IMR-90 (cell line): ENCODE data around the gene ELOVL2. TPM values are rescaled to one million over a fixed set of nuclear protein-coding genes. Genes with fewer than 3 reads are reported as not detected.

Experiments
- ATAC-seq: fragments of 200-7000 bp; cut with Tn5 transposase; 2 replicates; pipeline ENCODE4 v1.9.1; 2020; ENCODE audit warnings: low read depth, mild to moderate bottlenecking, moderate library complexity
- BruUV-seq: library from RNA; stranded (reverse); fragments of 400-500 nt; replicated peaks from 2 replicates; lab custom pipeline; 2021; lab: Mats Ljungman, UMichigan
- CTCF ChIA-PET: fragments of 300-600 bp; formaldehyde crosslinking; extraction: SDS; loops from one replicate; lab custom pipeline; 2021; ENCODE audit warnings: antibody characterized with exemption; lab: Yijun Ruan, JAX
- POLR2A ChIA-PET: fragments of 300-600 bp; sonication (Branson Sonifier 250); formaldehyde crosslinking; loops from one replicate; lab custom pipeline; 2022; ENCODE audit warnings: antibody characterized with exemption; ENCODE audit not compliant: unreplicated experiment; lab: Charles Lee
- DNase-seq: peaks from one replicate; pipeline ENCODE4 v3.0.0; 2013
- H2AFZ ChIP-seq: replicated peaks from 2 replicates; pipeline ENCODE3; 2013; ENCODE audit warnings: low read length, mild to moderate bottlenecking; ENCODE audit not compliant: poor library complexity
- H2AK5ac ChIP-seq: 2 replicates; pipeline ENCODE4 v1.6.1; 2013; ENCODE audit warnings: low read depth, low read length, inconsistent platforms
- H2AK9ac ChIP-seq: replicated peaks from 2 replicates; pipeline ENCODE3; 2013; ENCODE audit warnings: mild to moderate bottlenecking, low read depth, low read length, moderate library complexity; ENCODE audit not compliant: poor library complexity
- H2BK120ac ChIP-seq: 2 replicates; pipeline ENCODE4 v1.6.1; 2013; ENCODE audit warnings: low read depth, low read length, inconsistent platforms
- H2BK15ac ChIP-seq: 3 replicates; pipeline ENCODE4 v1.6.1; 2013; ENCODE audit warnings: low read depth, low read length, inconsistent platforms
- H2BK20ac ChIP-seq: 2 replicates; pipeline ENCODE4 v1.6.1; 2013; ENCODE audit warnings: low read depth, mild to moderate bottlenecking, inconsistent platforms, low read length, moderate library complexity
- H2BK5ac ChIP-seq: 2 replicates; pipeline ENCODE4 v1.6.1; 2013; ENCODE audit warnings: mild to moderate bottlenecking, low read depth, low read length, inconsistent platforms; ENCODE audit not compliant: poor library complexity, severe bottlenecking
- H3K14ac ChIP-seq: replicated peaks from 2 replicates; pipeline ENCODE4 v1.6.1; 2013; ENCODE audit warnings: low read depth, low read length, inconsistent platforms
- H3K18ac ChIP-seq: 2 replicates; pipeline ENCODE4 v1.6.1; 2013; ENCODE audit warnings: low read depth, low read length, control low read depth
- H3K23ac ChIP-seq: 2 replicates; pipeline ENCODE4 v1.6.1; 2013; ENCODE audit warnings: low read depth, low read length, inconsistent platforms
- H3K27ac ChIP-seq: 2 replicates; pipeline ENCODE4 v1.5.1; 2013; ENCODE audit warnings: mild to moderate bottlenecking, control low read depth, low read length; ENCODE audit not compliant: insufficient read depth
- H3K27me3 ChIP-seq: 2 replicates; pipeline ENCODE4 v1.6.1; 2013; ENCODE audit warnings: low read length; ENCODE audit not compliant: control insufficient read depth, insufficient read depth
- H3K36me3 ChIP-seq: 2 replicates; pipeline ENCODE4 v1.6.1; 2013; ENCODE audit warnings: low read length, mixed read lengths; ENCODE audit not compliant: control insufficient read depth, insufficient read depth
- H3K4ac ChIP-seq: 2 replicates; pipeline ENCODE4 v1.6.1; 2013; ENCODE audit warnings: low read depth, low read length, inconsistent platforms
- H3K4me1 ChIP-seq: 2 replicates; pipeline ENCODE4 v1.6.1; 2013; ENCODE audit warnings: low read length, mixed read lengths; ENCODE audit not compliant: control insufficient read depth, insufficient read depth
- H3K4me2 ChIP-seq: 2 replicates; pipeline ENCODE4 v1.6.1; 2013; ENCODE audit warnings: low read depth, mild to moderate bottlenecking, control low read depth, low read length, moderate library complexity
- H3K4me3 ChIP-seq: 2 replicates; pipeline ENCODE4 v1.5.1; 2013; ENCODE audit warnings: low read depth, mild to moderate bottlenecking, control low read depth, low read length, moderate library complexity; ENCODE audit not compliant: insufficient read depth
- H3K56ac ChIP-seq: 2 replicates; pipeline ENCODE4 v1.6.1; 2013; ENCODE audit warnings: low read length, inconsistent platforms; ENCODE audit not compliant: insufficient read depth; ENCODE audit errors: extremely low read depth
- H3K79me1 ChIP-seq, 2 experiments: 2 replicates each; pipeline ENCODE4 v1.6.1; 2013; ENCODE audit warnings: low read length in 2 of 2, inconsistent platforms in 1 of 2, low read depth in 1 of 2
- H3K9ac ChIP-seq: 2 replicates; pipeline ENCODE4 v1.6.1; 2013; ENCODE audit warnings: low read depth, low read length, control low read depth
- H3K9me1 ChIP-seq: 2 replicates; pipeline ENCODE4 v1.6.1; 2013; ENCODE audit warnings: low read length, inconsistent platforms; ENCODE audit not compliant: insufficient read depth
- H3K9me3 ChIP-seq: 2 replicates; pipeline ENCODE4 v1.6.1; 2013; ENCODE audit warnings: low read length; ENCODE audit not compliant: control insufficient read depth, insufficient read depth
- H4K20me1 ChIP-seq: 2 replicates; pipeline ENCODE4 v1.6.1; 2013; ENCODE audit warnings: low read length, inconsistent platforms; ENCODE audit not compliant: insufficient read depth
- H4K5ac ChIP-seq: 2 replicates; pipeline ENCODE4 v1.6.1; 2013; ENCODE audit warnings: mild to moderate bottlenecking, low read depth, low read length, control low read depth
- H4K8ac ChIP-seq, 2 experiments: 2 replicates each; pipeline ENCODE4 v1.6.1; 2013; ENCODE audit warnings: low read depth in 2 of 2, low read length in 2 of 2, control low read depth in 1 of 2, inconsistent platforms in 1 of 2
- H4K91ac ChIP-seq: 2 replicates; pipeline ENCODE4 v1.6.1; 2013; ENCODE audit warnings: low read depth, low read length, inconsistent platforms; ENCODE audit not compliant: insufficient read depth
- BHLHE40 ChIP-seq: fragments of 150-350 bp; IDR thresholded peaks from 2 replicates; pipeline ENCODE4 v1.6.1; 2016; ENCODE audit warnings: mild to moderate bottlenecking, low read depth, low read length
- CEBPB ChIP-seq: IDR thresholded peaks from 2 replicates; pipeline ENCODE4 v1.6.1; 2012; ENCODE audit warnings: low read depth, low read length, improper control_type of control experiment
- ELK1 ChIP-seq: fragments of 150-350 bp; IDR thresholded peaks from 2 replicates; pipeline ENCODE4 v1.6.1; 2016; ENCODE audit warnings: low read depth, mild to moderate bottlenecking, low read length, moderate library complexity, borderline replicate concordance
- FOS ChIP-seq: fragments of 150-350 bp; IDR thresholded peaks from 2 replicates; pipeline ENCODE4 v1.6.1; 2016; ENCODE audit warnings: low read depth, low read length
- NFE2L2 ChIP-seq: fragments of 150-350 bp; IDR thresholded peaks from 2 replicates; pipeline ENCODE4 v1.6.1; 2016; ENCODE audit warnings: low read depth, mild to moderate bottlenecking, low read length
- RFX5 ChIP-seq: IDR thresholded peaks from 2 replicates; pipeline ENCODE4 v1.8.0; 2012; ENCODE audit warnings: low read depth, mild to moderate bottlenecking, low read length, moderate library complexity
- SMC3 ChIP-seq: fragments of 150-350 bp; IDR thresholded peaks from 2 replicates; pipeline ENCODE4 v1.6.1; 2016; ENCODE audit warnings: low read depth, mild to moderate bottlenecking, antibody characterized with exemption, low read length, moderate library complexity
- WGBS, 2 experiments: methylation state at CpG; one replicate each; pipeline versions ENCODE4 v1.1.5 to v1.1.7; 2013; ENCODE audit warnings: missing lambda C conversion rate in 2 of 2; ENCODE audit not compliant: insufficient read length in 1 of 2; ENCODE audit errors: extremely low coverage in 2 of 2; 5-methylcytosine and 5-hydroxymethylcytosine counted together
- dilution Hi-C: fragments of 300-500 bp; cut with HindIII; formaldehyde crosslinking; loops from one replicate; pipeline ENCODE4 v1.14.3; 2018; ENCODE audit warnings: low sequenced_read_pairs; ENCODE audit not compliant: unreplicated experiment
- in situ Hi-C: fragments of 300-500 bp; cut with MboI; formaldehyde crosslinking; loops from 3 replicates; pipeline ENCODE4 v1.14.3; 2019; ENCODE audit warnings: low sequenced_read_pairs, inconsistent platforms, mixed read lengths
- intact Hi-C: fragments of 100-400 bp; cut with micrococcal nuclease; formaldehyde crosslinking; loops from 2 replicates; pipeline ENCODE4 v1.10.0; 2022
- polyA plus RNA-seq, 3 experiments: library from polyadenylated mRNA; depleted of rRNA; stranded (reverse); fragments of >200 nt; gene quantifications; 2 replicates each; pipeline ENCODE4 v1.2.3, GENCODE V29; 2012; ENCODE audit warnings: low replicate concordance in 1 of 3
- total RNA-seq: library from RNA; depleted of rRNA; stranded (reverse); fragments of >200 nt; gene quantifications from 2 replicates; pipeline ENCODE4 v1.2.3, GENCODE V29; 2012
- TF ChIP-seq, protein P1 (sequence below): fragments of 150-350 bp; IDR thresholded peaks from 2 replicates; pipeline ENCODE4 v1.6.1; 2017; ENCODE audit warnings: mild to moderate bottlenecking, antibody characterized with exemption, low read length, low read depth
- TF ChIP-seq, protein P2 (sequence below): conservative IDR thresholded peaks from 2 replicates; pipeline ENCODE4 v1.5.1; 2012; ENCODE audit warnings: mild to moderate bottlenecking, low read depth, low read length, improper control_type of control experiment

The ELOVL2 gene
- total and polyA plus RNA-seq, 2 of the 4 experiments (the other 2 are of a cell fraction) = 6.3 to 7.9 TPM

GRCh38 chr6:11036351-11036740 is 7.8 kb downstream of the ELOVL2 start:
- Histone ChIP-seq H3K27me3 (no peaks in the 10 kb centered on the region), H3K23ac (no peak overlapping the region), H3K4ac (peak overlapping the region; percentile 51; the same call in 1 of the 2 replicates), H3K9ac (no peak overlapping the region), H3K9me3 (no peaks in the 10 kb centered on the region), H3K79me1 (peaks cover 0 to 8% of the 10 kb centered on the region in 2 experiments; a peak in 2 of 4 replicates), H3K14ac (no peak overlapping the region), H3K4me2 (no peak overlapping the region), H2BK120ac (peak overlapping the region; percentile 67), H3K27ac (no peak overlapping the region), H2BK15ac (no peak overlapping the region; the same call in 2 of the 3 replicates), H2AFZ (no peak overlapping the region), H4K20me1 (no peaks in the 10 kb centered on the region), H3K56ac (no peak overlapping the region), H3K36me3 (no peaks in the 10 kb centered on the region), H4K5ac (no peak overlapping the region), H2BK5ac (no peak overlapping the region), H4K91ac (peak overlapping the region; percentile 68; the same call in 1 of the 2 replicates), H3K18ac (peak overlapping the region; percentile 13; the same call in 1 of the 2 replicates), H2AK5ac (peak overlapping the region; percentile 28; the same call in 1 of the 2 replicates), H2BK20ac (peak overlapping the region; percentile 85), H4K8ac (no peak overlapping the region; a peak in 1 of 4 replicates), H3K4me1 (peaks cover 11% of the 10 kb centered on the region), H2AK9ac (no peak overlapping the region), H3K4me3 (no peak overlapping the region), H3K9me1 (no peaks in the 10 kb centered on the region)
- ChIA-PET POLR2A (no interaction called here), CTCF (no interaction called here)
- no CpG with 5 or more reads among the region's 4 CpGs for WGBS, 2 experiments
- DNase-seq (no peak), ATAC-seq (no peak)
- BruUV-seq = no TSS peak
- no peak for TF ChIP-seq BHLHE40
- TF ChIP-seq ELK1 = no peak
- TF ChIP-seq, protein P1, sequence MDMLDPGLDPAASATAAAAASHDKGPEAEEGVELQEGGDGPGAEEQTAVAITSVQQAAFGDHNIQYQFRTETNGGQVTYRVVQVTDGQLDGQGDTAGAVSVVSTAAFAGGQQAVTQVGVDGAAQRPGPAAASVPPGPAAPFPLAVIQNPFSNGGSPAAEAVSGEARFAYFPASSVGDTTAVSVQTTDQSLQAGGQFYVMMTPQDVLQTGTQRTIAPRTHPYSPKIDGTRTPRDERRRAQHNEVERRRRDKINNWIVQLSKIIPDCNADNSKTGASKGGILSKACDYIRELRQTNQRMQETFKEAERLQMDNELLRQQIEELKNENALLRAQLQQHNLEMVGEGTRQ = no peak
- no peak for TF ChIP-seq RFX5
- TF ChIP-seq CEBPB = no peak
- no peak for TF ChIP-seq SMC3
- TF ChIP-seq, protein P2, sequence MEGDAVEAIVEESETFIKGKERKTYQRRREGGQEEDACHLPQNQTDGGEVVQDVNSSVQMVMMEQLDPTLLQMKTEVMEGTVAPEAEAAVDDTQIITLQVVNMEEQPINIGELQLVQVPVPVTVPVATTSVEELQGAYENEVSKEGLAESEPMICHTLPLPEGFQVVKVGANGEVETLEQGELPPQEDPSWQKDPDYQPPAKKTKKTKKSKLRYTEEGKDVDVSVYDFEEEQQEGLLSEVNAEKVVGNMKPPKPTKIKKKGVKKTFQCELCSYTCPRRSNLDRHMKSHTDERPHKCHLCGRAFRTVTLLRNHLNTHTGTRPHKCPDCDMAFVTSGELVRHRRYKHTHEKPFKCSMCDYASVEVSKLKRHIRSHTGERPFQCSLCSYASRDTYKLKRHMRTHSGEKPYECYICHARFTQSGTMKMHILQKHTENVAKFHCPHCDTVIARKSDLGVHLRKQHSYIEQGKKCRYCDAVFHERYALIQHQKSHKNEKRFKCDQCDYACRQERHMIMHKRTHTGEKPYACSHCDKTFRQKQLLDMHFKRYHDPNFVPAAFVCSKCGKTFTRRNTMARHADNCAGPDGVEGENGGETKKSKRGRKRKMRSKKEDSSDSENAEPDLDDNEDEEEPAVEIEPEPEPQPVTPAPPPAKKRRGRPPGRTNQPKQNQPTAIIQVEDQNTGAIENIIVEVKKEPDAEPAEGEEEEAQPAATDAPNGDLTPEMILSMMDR = no peak
- no peak for TF ChIP-seq FOS
- TF ChIP-seq NFE2L2 = no peak
- dilution Hi-C loops (no loop called here), intact Hi-C loops (no loop called here), in situ Hi-C loops (no loop called here)
